T-helper 1 cell treated with Interleukin-12 subunit alpha and Interleukin-12 subunit beta and Interleukin-4 antibody, amounts not matched to agents 30 μg/mL and 1 μg/mL, for 36 hours (primary cell): ENCODE measurements around the gene TMEM255B.
A peak's percentile ranks its signal among the peaks of the same experiment; 100 is the strongest.

Experiments used
- H3K27ac Mint-ChIP-seq: one replicate; pipeline ENCODE4 v1.8.0; 2021; ENCODE audit warnings: mild to moderate bottlenecking, mixed read lengths
- H3K27me3 Mint-ChIP-seq: one replicate; pipeline ENCODE4 v1.8.0; 2021; ENCODE audit warnings: low read depth, mixed read lengths
- H3K36me3 Mint-ChIP-seq: one replicate; pipeline ENCODE4 v1.8.0; 2021; ENCODE audit warnings: low read depth, mixed read lengths
- H3K4me1 Mint-ChIP-seq: one replicate; pipeline ENCODE4 v1.8.0; 2021; ENCODE audit warnings: low read depth, mixed read lengths
- H3K4me3 Mint-ChIP-seq: one replicate; pipeline ENCODE4 v1.8.0; 2021; ENCODE audit warnings: mild to moderate bottlenecking, moderate library complexity, mixed read lengths
- H3K9me3 Mint-ChIP-seq: one replicate; pipeline ENCODE4 v1.8.0; 2021; ENCODE audit warnings: mixed read lengths

TMEM255B gene

GRCh38 chr13:113845723-113846635 lies 87.0 kb downstream of the TMEM255B start:
- peak overlapping the region; percentile 52 for H3K27ac Mint-ChIP-seq
- no peaks in the 10 kb centered on the region for H3K9me3 Mint-ChIP-seq
- H3K4me1 Mint-ChIP-seq, result peaks cover 27% of the 10 kb centered on the region
- no peaks in the 10 kb centered on the region for H3K36me3 Mint-ChIP-seq
- peak overlapping the region; percentile 28 for H3K4me3 Mint-ChIP-seq
- H3K27me3 Mint-ChIP-seq, result no peaks in the 10 kb centered on the region

- Mint-ChIP-seq H3K4me1 (peaks cover 24% of the 10 kb centered on the region), H3K27ac (no peak overlapping the region), H3K36me3 (no peaks in the 10 kb centered on the region), H3K27me3 (no peaks in the 10 kb centered on the region), H3K4me3 (no peak overlapping the region), H3K9me3 (no peaks in the 10 kb centered on the region)
These were observed 87.8 kb downstream of the TMEM255B start for GRCh38 chr13:113846636-113847318.

DNA sequence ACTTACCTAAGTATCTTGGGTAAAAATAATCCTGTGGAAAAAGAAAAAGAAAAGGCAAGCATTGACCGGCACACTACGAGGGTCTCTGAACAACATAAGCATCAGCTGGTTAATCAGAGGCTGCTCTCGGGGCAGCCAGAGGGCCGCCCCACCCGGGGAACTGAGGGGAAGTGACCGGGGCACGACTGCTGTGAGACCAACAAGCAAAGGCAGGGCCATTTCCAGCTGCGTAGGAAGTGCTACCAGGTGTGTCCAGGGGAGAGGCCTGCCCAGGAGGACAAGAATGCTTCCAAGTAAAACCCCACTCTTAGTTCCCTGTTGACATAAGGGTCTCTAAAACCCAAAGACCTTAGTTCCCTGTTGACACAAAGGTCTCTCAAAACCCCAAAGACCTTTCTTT lies 89.0 kb downstream of the TMEM255B start:
- H3K27me3 Mint-ChIP-seq, result no peaks in the 10 kb centered on the region
- H3K4me3 Mint-ChIP-seq, result no peak overlapping the region
- peaks cover 21% of the 10 kb centered on the region for H3K4me1 Mint-ChIP-seq
- no peak overlapping the region for H3K27ac Mint-ChIP-seq
- no peaks in the 10 kb centered on the region for H3K9me3 Mint-ChIP-seq
- no peaks in the 10 kb centered on the region for H3K36me3 Mint-ChIP-seq

- no peaks in the 10 kb centered on the region for H3K36me3 Mint-ChIP-seq
- no peak overlapping the region for H3K27ac Mint-ChIP-seq
- H3K9me3 Mint-ChIP-seq, result no peaks in the 10 kb centered on the region
- H3K27me3 Mint-ChIP-seq, result peaks cover under 1% of the 10 kb centered on the region
- peaks cover 23% of the 10 kb centered on the region for H3K4me1 Mint-ChIP-seq
- no peak overlapping the region for H3K4me3 Mint-ChIP-seq
These were observed 89.6 kb downstream of the TMEM255B start for GRCh38 chr13:113848431-113849260.

GRCh38 chr13:113849546-113849945 lies 90.5 kb downstream of the TMEM255B start:
- no peak overlapping the region for H3K4me3 Mint-ChIP-seq
- H3K27me3 Mint-ChIP-seq, result peaks cover 9% of the 10 kb centered on the region
- H3K4me1 Mint-ChIP-seq, result peaks cover 20% of the 10 kb centered on the region
- H3K36me3 Mint-ChIP-seq, result no peaks in the 10 kb centered on the region
- H3K27ac Mint-ChIP-seq, result no peak overlapping the region
- no peaks in the 10 kb centered on the region for H3K9me3 Mint-ChIP-seq

DNA sequence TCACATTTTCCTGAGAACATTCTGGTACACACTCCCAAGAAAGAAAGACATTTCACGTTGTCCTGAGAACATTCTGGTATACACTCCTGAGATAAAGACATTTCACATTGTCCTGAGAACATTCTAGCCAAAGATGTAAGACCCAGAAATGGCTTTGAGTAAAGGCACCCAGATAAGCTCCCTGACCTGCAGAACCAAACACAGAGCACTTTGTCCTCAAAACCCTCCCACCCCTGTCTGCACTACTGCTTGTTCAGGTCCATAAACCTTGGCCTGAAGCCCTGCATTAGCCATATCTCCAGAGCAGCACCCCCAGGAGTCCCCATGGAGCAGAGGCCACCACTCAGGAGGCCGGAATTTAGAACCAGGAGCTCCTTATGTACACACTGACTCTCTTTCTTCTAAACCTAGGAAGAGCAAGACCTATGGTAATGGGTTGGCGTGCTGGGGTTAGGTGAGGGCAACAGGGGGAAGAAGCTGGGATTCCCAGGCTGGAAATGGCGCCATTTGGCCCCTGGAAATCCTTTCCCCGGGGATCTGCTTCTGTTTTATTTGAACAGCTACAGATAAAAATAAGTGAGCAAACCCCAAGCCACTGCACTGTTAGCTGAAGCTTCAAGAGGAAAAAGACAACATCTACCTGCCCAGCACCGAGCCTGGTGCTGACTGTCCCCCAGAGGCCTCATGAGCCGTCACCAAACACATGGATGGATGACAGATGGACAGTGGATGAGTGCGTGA lies 91.1 kb downstream of the TMEM255B start:
- peaks cover 13% of the 10 kb centered on the region for H3K27me3 Mint-ChIP-seq
- no peak overlapping the region for H3K27ac Mint-ChIP-seq
- no peaks in the 10 kb centered on the region for H3K36me3 Mint-ChIP-seq
- peaks cover 21% of the 10 kb centered on the region for H3K4me1 Mint-ChIP-seq
- no peak overlapping the region for H3K4me3 Mint-ChIP-seq
- no peaks in the 10 kb centered on the region for H3K9me3 Mint-ChIP-seq

DNA sequence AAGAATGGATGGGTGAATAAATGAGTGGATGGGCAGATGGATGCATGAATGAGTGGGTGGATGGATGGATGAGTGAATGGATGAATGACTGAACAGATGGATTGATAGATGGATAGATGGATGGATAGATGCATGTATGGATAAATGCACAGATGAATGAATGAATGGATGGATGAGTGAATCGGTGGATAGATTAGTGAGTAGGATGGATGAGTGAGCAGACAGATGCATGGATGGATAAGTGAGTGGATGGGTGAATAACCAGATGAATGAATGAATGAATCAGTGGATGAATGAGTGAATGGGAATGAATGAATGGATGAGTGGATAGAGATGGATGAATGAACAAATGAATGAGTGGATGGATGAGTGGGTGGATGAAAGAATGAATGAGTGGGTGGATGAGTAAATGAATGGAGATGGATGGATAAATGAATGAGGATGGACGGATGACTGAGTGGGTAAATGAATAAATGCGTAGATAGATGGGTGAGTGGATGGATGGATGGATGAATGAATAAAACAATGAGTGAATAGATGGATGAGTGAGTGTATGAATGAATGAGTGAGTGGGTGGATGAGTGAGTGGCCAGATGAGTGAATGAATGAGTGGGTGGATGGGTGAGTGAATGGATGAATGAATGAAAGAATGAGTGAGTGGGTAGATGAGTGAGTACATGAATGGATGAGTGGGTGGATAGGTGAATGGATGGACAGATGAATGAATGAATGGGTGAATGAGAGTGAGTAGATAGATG lies 91.9 kb downstream of the TMEM255B start:
- H3K36me3 Mint-ChIP-seq, result no peaks in the 10 kb centered on the region
- H3K27me3 Mint-ChIP-seq, result peaks cover 13% of the 10 kb centered on the region
- H3K27ac Mint-ChIP-seq, result no peak overlapping the region
- H3K4me1 Mint-ChIP-seq, result peaks cover 16% of the 10 kb centered on the region
- no peak overlapping the region for H3K4me3 Mint-ChIP-seq
- no peaks in the 10 kb centered on the region for H3K9me3 Mint-ChIP-seq

DNA sequence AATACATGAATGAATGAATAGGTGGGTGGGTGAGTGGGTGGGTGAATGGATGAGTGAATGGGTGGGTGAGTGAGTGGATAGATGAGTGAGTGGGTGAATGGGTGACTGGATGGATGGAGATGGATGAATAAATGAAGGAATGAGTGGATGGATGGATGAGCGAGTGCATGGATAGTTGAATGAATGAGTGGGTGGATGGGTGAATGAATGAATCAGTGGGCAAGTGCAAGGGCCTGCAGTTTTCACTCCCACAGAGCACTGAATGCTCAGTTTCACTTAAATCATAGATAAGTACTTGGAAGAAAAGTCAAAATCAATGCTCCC lies 92.4 kb downstream of the TMEM255B start:
- Mint-ChIP-seq H3K9me3 (no peaks in the 10 kb centered on the region), H3K36me3 (no peaks in the 10 kb centered on the region), H3K27ac (no peak overlapping the region), H3K4me1 (peaks cover 10% of the 10 kb centered on the region), H3K4me3 (no peak overlapping the region), H3K27me3 (peaks cover 18% of the 10 kb centered on the region)

GRCh38 chr13:113851826-113852535 lies 93.0 kb downstream of the TMEM255B start:
- H3K4me1 Mint-ChIP-seq, result peaks cover 8% of the 10 kb centered on the region
- no peak overlapping the region for H3K27ac Mint-ChIP-seq
- H3K9me3 Mint-ChIP-seq, result no peaks in the 10 kb centered on the region
- H3K27me3 Mint-ChIP-seq, result peaks cover 19% of the 10 kb centered on the region
- H3K36me3 Mint-ChIP-seq, result no peaks in the 10 kb centered on the region
- no peak overlapping the region for H3K4me3 Mint-ChIP-seq

- H3K36me3 Mint-ChIP-seq, result no peaks in the 10 kb centered on the region
- H3K9me3 Mint-ChIP-seq, result no peaks in the 10 kb centered on the region
- H3K4me3 Mint-ChIP-seq, result no peak overlapping the region
- peaks cover 19% of the 10 kb centered on the region for H3K27me3 Mint-ChIP-seq
- peaks cover 8% of the 10 kb centered on the region for H3K4me1 Mint-ChIP-seq
- H3K27ac Mint-ChIP-seq, result no peak overlapping the region
These were observed 93.8 kb downstream of the TMEM255B start for GRCh38 chr13:113852536-113853517.

- H3K4me3 Mint-ChIP-seq, result no peak overlapping the region
- no peak overlapping the region for H3K27ac Mint-ChIP-seq
- H3K36me3 Mint-ChIP-seq, result no peaks in the 10 kb centered on the region
- H3K27me3 Mint-ChIP-seq, result peaks cover 19% of the 10 kb centered on the region
- H3K9me3 Mint-ChIP-seq, result peaks cover 7% of the 10 kb centered on the region
- H3K4me1 Mint-ChIP-seq, result peaks cover 8% of the 10 kb centered on the region
These were observed 94.7 kb downstream of the TMEM255B start for GRCh38 chr13:113853518-113854237.
